ENCODE data around the gene RNF217. TPM values are rescaled to one million over a fixed set of nuclear protein-coding genes. Genes with fewer than 3 reads are reported as not detected.

The RNF217 gene
- total and polyA plus RNA-seq, 2 of the 8 experiments (the other 6 are each of a cell fraction or from before 2014, with no cell fraction given), result 2.0 to 8.9 TPM

DNA sequence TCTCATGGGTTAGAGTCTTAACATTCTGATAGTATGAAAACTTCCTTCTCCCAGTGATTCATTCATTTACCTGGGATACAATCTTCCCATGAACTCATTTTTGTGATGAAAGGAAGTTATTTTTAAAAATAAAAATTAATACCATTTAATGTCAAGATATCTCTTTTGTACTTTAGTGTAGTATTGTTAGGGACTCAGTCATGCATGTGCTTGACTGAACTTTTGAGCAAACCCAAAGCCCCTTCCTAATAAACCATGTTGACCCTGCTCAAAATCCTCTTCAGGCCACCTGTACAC lies 52.4 kb downstream of the RNF217 start:
- Histone ChIP-seq H4K91ac (replicated peaks; ENCODE audit: insufficient read length, low read length) (no peak overlapping the region), H3K9me3 (ENCODE audit: insufficient read depth in 2 of 2, low read depth in 1 of 2, low read length in 1 of 2) (no peaks in the 10 kb centered on the region), H2BK20ac (ENCODE audit: low read length) (no peak overlapping the region), H3K18ac (ENCODE audit: extremely low read depth, low read length) (no peak overlapping the region), H3K23ac (ENCODE audit: insufficient read length) (no peak overlapping the region), H3K4me1 (replicated peaks in 1 of 4; ENCODE audit: control insufficient read depth in 3 of 4, insufficient read depth in 4 of 4, low read length in 3 of 4) (peaks cover 0 to 7% (median 5%) of the 10 kb centered on the region in 4 experiments; a peak in 4 of 7 replicates), H2BK120ac (replicated peaks; ENCODE audit: low read depth, low read length) (no peak overlapping the region), H3K27me3 (replicated peaks in 1 of 4; ENCODE audit: control insufficient read depth in 3 of 4, extremely low read depth in 1 of 4, insufficient read depth in 3 of 4, low read length in 3 of 4) (no peaks in the 10 kb centered on the region), H3K23me2 (ENCODE audit: low read depth, low read length) (no peaks in the 10 kb centered on the region; the same call in 1 of the 2 replicates), H4K8ac (ENCODE audit: extremely low read depth, insufficient read depth, low read length) (no peak overlapping the region), H3K56ac (replicated peaks; ENCODE audit: insufficient read length, low read depth, low read length) (no peak overlapping the region), H3K4me3 (ENCODE audit: extremely low read depth in 1 of 4, insufficient read depth in 2 of 4, low read depth in 3 of 4, low read length in 4 of 4) (no peak overlapping the region), H2BK15ac (ENCODE audit: low read length) (no peak overlapping the region), H3K79me1 (ENCODE audit: low read depth, low read length) (no peaks in the 10 kb centered on the region), H2AK5ac (ENCODE audit: low read depth, low read length) (no peak overlapping the region), H3K4me2 (ENCODE audit: insufficient read depth in 1 of 2, low read depth in 2 of 2, low read length in 2 of 2) (no peak overlapping the region), H3K27ac (ENCODE audit: low read depth, low read length) (no peak overlapping the region), H2BK12ac (ENCODE audit: low read depth, low read length) (no peak overlapping the region), H3K4ac (replicated peaks; ENCODE audit: insufficient read length, low read depth, low read length) (no peak overlapping the region), H4K20me1 (replicated peaks in 1 of 2; ENCODE audit: control insufficient read depth in 1 of 2, insufficient read depth in 2 of 2, low read length in 2 of 2) (no peaks in the 10 kb centered on the region), H3K9ac (replicated peaks in 1 of 4; ENCODE audit: extremely low read depth in 1 of 4, low read depth in 3 of 4, low read length in 3 of 4) (no peak overlapping the region), H2BK5ac (ENCODE audit: low read depth, low read length) (no peak overlapping the region), H2AFZ (ENCODE audit: low read length) (no peak overlapping the region), H3K79me2 (ENCODE audit: control insufficient read depth in 1 of 2, insufficient read depth in 2 of 2, low read length in 2 of 2) (no peaks in the 10 kb centered on the region), H3K14ac (ENCODE audit: insufficient read length) (no peak overlapping the region), H3K36me3 (ENCODE audit: control insufficient read depth in 2 of 4, insufficient read depth in 4 of 4, low read length in 3 of 4) (no peaks in the 10 kb centered on the region), H4K5ac (ENCODE audit: insufficient read length, low read depth, low read length) (no peak overlapping the region)
- no peak for FAIRE-seq
- no peak for DNase-seq (ENCODE audit: low read depth in 1 of 2, low spot score in 2 of 2)
- TF ChIP-seq CBX8 (IDR thresholded peaks at IDR 0.05; ENCODE audit: borderline replicate concordance, low read depth, low read length), result no peak
- no peak for TF ChIP-seq CTBP2 (IDR thresholded peaks at IDR 0.05; ENCODE audit: borderline replicate concordance, insufficient read depth, insufficient read length, low read length)
- TF ChIP-seq YY1 (IDR thresholded peaks at IDR 0.05; ENCODE audit: low read depth, low read length), result no peak
- no peak for TF ChIP-seq KDM1A (IDR thresholded peaks at IDR 0.05; ENCODE audit: borderline replicate concordance, low read length)
- no peak for TF ChIP-seq EGR1 (IDR thresholded peaks at IDR 0.05; ENCODE audit: borderline replicate concordance, low read depth, low read length)
- no peak for TF ChIP-seq SP4 (IDR thresholded peaks at IDR 0.05; ENCODE audit: low read length)
- no peak for TF ChIP-seq ZNF274 (IDR thresholded peaks at IDR 0.05; ENCODE audit: borderline replicate concordance, extremely low read depth, low read length)
- no peak for TF ChIP-seq FOSL1 (IDR thresholded peaks at IDR 0.05; ENCODE audit: insufficient read depth, low read depth, low read length)
- TF ChIP-seq SAP30 (IDR thresholded peaks at IDR 0.05; ENCODE audit: insufficient read depth, insufficient replicate concordance, low read length), result no peak
- no peak for TF ChIP-seq CEBPB (IDR thresholded peaks at IDR 0.05; ENCODE audit: low read depth, low read length)
- ChIA-PET CTCF (ENCODE audit: partially characterized antibody) (no interaction called here), POLR2A (ENCODE audit: partially characterized antibody) (no interaction called here)

Measured in H1 (cell line).